ENCODE measurements around the gene LINC00237. TPM values are rescaled to one million over a fixed set of nuclear protein-coding genes. Genes with fewer than 3 reads are reported as not detected.

Gene LINC00237
- total and polyA plus RNA-seq, 2 of the 8 experiments (the other 6 are each of a cell fraction or from before 2014, with no cell fraction given): 0.28 to 1.4 TPM

- DNase-seq (ENCODE audit: low read depth in 1 of 2, low spot score in 2 of 2) (no peak), FAIRE-seq (no peak)
- Histone ChIP-seq H2BK5ac (ENCODE audit: low read depth, low read length) (no peak overlapping the region), H3K56ac (replicated peaks; ENCODE audit: insufficient read length, low read depth, low read length) (no peak overlapping the region), H2BK12ac (ENCODE audit: low read depth, low read length) (no peak overlapping the region), H3K4me1 (replicated peaks in 1 of 4; ENCODE audit: control insufficient read depth in 3 of 4, insufficient read depth in 4 of 4, low read length in 3 of 4) (no peaks in the 10 kb centered on the region), H2BK20ac (ENCODE audit: low read length) (no peak overlapping the region), H2AFZ (ENCODE audit: low read length) (no peak overlapping the region), H3K27me3 (replicated peaks in 1 of 4; ENCODE audit: control insufficient read depth in 3 of 4, extremely low read depth in 1 of 4, insufficient read depth in 3 of 4, low read length in 3 of 4) (no peaks in the 10 kb centered on the region), H3K23me2 (ENCODE audit: low read depth, low read length) (no peaks in the 10 kb centered on the region), H2BK120ac (replicated peaks; ENCODE audit: low read depth, low read length) (no peak overlapping the region), H3K4me2 (ENCODE audit: insufficient read depth in 1 of 2, low read depth in 2 of 2, low read length in 2 of 2) (no peak overlapping the region), H4K91ac (replicated peaks; ENCODE audit: insufficient read length, low read length) (no peak overlapping the region), H3K18ac (ENCODE audit: extremely low read depth, low read length) (no peak overlapping the region), H3K9ac (replicated peaks in 1 of 4; ENCODE audit: extremely low read depth in 1 of 4, low read depth in 3 of 4, low read length in 3 of 4) (no peak overlapping the region), H3K79me2 (ENCODE audit: control insufficient read depth in 1 of 2, insufficient read depth in 2 of 2, low read length in 2 of 2) (no peaks in the 10 kb centered on the region), H4K8ac (ENCODE audit: extremely low read depth, insufficient read depth, low read length) (no peak overlapping the region), H3K79me1 (ENCODE audit: low read depth, low read length) (no peaks in the 10 kb centered on the region), H3K14ac (ENCODE audit: insufficient read length) (no peak overlapping the region), H3K36me3 (ENCODE audit: control insufficient read depth in 2 of 4, insufficient read depth in 4 of 4, low read length in 3 of 4) (no peaks in the 10 kb centered on the region), H3K23ac (ENCODE audit: insufficient read length) (no peak overlapping the region), H4K5ac (ENCODE audit: insufficient read length, low read depth, low read length) (no peak overlapping the region), H3K27ac (ENCODE audit: low read depth, low read length) (no peak overlapping the region), H2BK15ac (ENCODE audit: low read length) (no peak overlapping the region), H4K20me1 (replicated peaks in 1 of 2; ENCODE audit: control insufficient read depth in 1 of 2, insufficient read depth in 2 of 2, low read length in 2 of 2) (no peaks in the 10 kb centered on the region), H3K4ac (replicated peaks; ENCODE audit: insufficient read length, low read depth, low read length) (no peak overlapping the region), H3K4me3 (ENCODE audit: extremely low read depth in 1 of 4, insufficient read depth in 2 of 4, low read depth in 3 of 4, low read length in 4 of 4) (no peak overlapping the region), H3K9me3 (ENCODE audit: insufficient read depth in 2 of 2, low read depth in 1 of 2, low read length in 1 of 2) (0 out of 4 replicates have a peak, but pooled peaks cover 0 to 3% of the 10 kb centered on the region in 2 experiments), H2AK5ac (ENCODE audit: low read depth, low read length) (no peak overlapping the region)
- ChIA-PET CTCF (ENCODE audit: partially characterized antibody) (interaction anchor here (0.8 to 5.0 kb wide), 14 partner anchors 8 to 458 kb away, joined by 3 to 95 read pairs (median 4); no protein-coding TSS in a partner anchor), POLR2A (ENCODE audit: partially characterized antibody) (interaction anchor here (1.3 kb wide), 1 partner anchor 256 kb away, joined by 3 read pairs; the partner anchor contains the start of gene XRN2)
- no peak for TF ChIP-seq NANOG (IDR thresholded peaks at IDR 0.05; ENCODE audit: insufficient read depth, low read depth, low read length, poor library complexity, severe bottlenecking)
- TF ChIP-seq BCL11A (IDR thresholded peaks at IDR 0.05; ENCODE audit: low read depth in 2 of 2, low read length in 2 of 2): no peak
- no peak for TF ChIP-seq CREB1 (IDR thresholded peaks at IDR 0.05)
- no peak for TF ChIP-seq JUND (IDR thresholded peaks at IDR 0.05; ENCODE audit: low read length)
- no peak for TF ChIP-seq KDM4A (IDR thresholded peaks at IDR 0.05; ENCODE audit: low read depth, low read length, severe bottlenecking)
- TF ChIP-seq ATF3 (IDR thresholded peaks at IDR 0.05; ENCODE audit: insufficient read depth, low read depth, low read length): no peak
- TF ChIP-seq E2F6 (IDR thresholded peaks at IDR 0.05): no peak
- no peak for TF ChIP-seq RXRA (IDR thresholded peaks at IDR 0.05; ENCODE audit: insufficient read depth, low read depth, low read length)
- TF ChIP-seq POU5F1 (IDR thresholded peaks at IDR 0.05; ENCODE audit: low read depth, low read length): no peak
- no peak for TF ChIP-seq POLR2AphosphoS5 (IDR thresholded peaks at IDR 0.05; ENCODE audit: low read depth, low read length)
- WGBS, 2 experiments (ENCODE audit: extremely low coverage in 1 of 2, insufficient coverage in 1 of 2, insufficient read length in 1 of 2, insufficient replicate concordance in 2 of 2, low coverage in 1 of 2, low lambda C conversion rate in 2 of 2, missing lambda C conversion rate in 1 of 2): 94% methylated on average over 2 of the region's 2 CpGs; no CpG with 5 or more reads in 1 of the 2 experiments
These were observed 59.6 kb downstream of the LINC00237 start for GRCh38 chr20:21046413-21047070.
